H9 (cell line): Measurements from ENCODE around the gene FAAP100. TPM values are rescaled to one million over a fixed set of nuclear protein-coding genes. Genes with fewer than 3 reads are reported as not detected.

Source experiments
- DNase-seq: peaks from one replicate; pipeline ENCODE4 v3.0.0-alpha.2; 2017
- H2AFZ ChIP-seq: one replicate; pipeline ENCODE4 v1.6.1; 2013; ENCODE audit warnings: mild to moderate bottlenecking, low read length, control low read depth, moderate library complexity
- H2AK5ac ChIP-seq: 2 replicates; pipeline ENCODE4 v1.6.1; 2013; ENCODE audit warnings: low read length, control low read depth, mixed read lengths; ENCODE audit not compliant: insufficient read length
- H2BK120ac ChIP-seq: one replicate; pipeline ENCODE4 v1.6.1; 2013; ENCODE audit warnings: low read depth, mild to moderate bottlenecking, low read length, control low read depth, inconsistent platforms; ENCODE audit not compliant: poor library complexity, severe bottlenecking
- H2BK12ac ChIP-seq: 2 replicates; pipeline ENCODE4 v1.6.1; 2013; ENCODE audit warnings: low read length, control low read depth, mixed read lengths, low read depth; ENCODE audit not compliant: insufficient read length
- H2BK15ac ChIP-seq: 2 replicates; pipeline ENCODE4 v1.6.1; 2013; ENCODE audit warnings: low read depth, low read length, control low read depth
- H2BK20ac ChIP-seq: one replicate; pipeline ENCODE4 v1.6.1; 2013; ENCODE audit warnings: low read depth, mild to moderate bottlenecking, low read length, control low read depth, inconsistent platforms; ENCODE audit not compliant: poor library complexity, severe bottlenecking
- H2BK5ac ChIP-seq: 2 replicates; pipeline ENCODE4 v1.6.1; 2013; ENCODE audit warnings: low read length, control low read depth, mixed read lengths; ENCODE audit not compliant: insufficient read length
- H3K14ac ChIP-seq: 2 replicates; pipeline ENCODE4 v1.6.1; 2013; ENCODE audit warnings: low read length, control low read depth; ENCODE audit not compliant: insufficient read depth
- H3K18ac ChIP-seq: 2 replicates; pipeline ENCODE4 v1.6.1; 2013; ENCODE audit warnings: low read depth, mild to moderate bottlenecking, mixed read lengths, low read length, control low read depth; ENCODE audit not compliant: insufficient read length
- H3K23ac ChIP-seq: 2 replicates; pipeline ENCODE4 v1.6.1; 2013; ENCODE audit warnings: low read length, control low read depth, mixed read lengths, low read depth; ENCODE audit not compliant: insufficient read length
- H3K23me2 ChIP-seq: 2 replicates; pipeline ENCODE4 v1.6.1; 2013; ENCODE audit warnings: low read depth, mild to moderate bottlenecking, mixed read lengths, low read length, control low read depth; ENCODE audit not compliant: insufficient read length, poor library complexity, severe bottlenecking
- H3K27ac ChIP-seq: 2 replicates; pipeline ENCODE4 v1.5.1; 2013; ENCODE audit warnings: low read length, control low read depth, mixed read lengths, low read depth; ENCODE audit not compliant: insufficient read length
- H3K27me3 ChIP-seq: 2 replicates; pipeline ENCODE4 v1.6.1; 2013; ENCODE audit warnings: low read length, control low read depth, inconsistent platforms; ENCODE audit not compliant: insufficient read depth
- H3K4ac ChIP-seq: 2 replicates; pipeline ENCODE4 v1.6.1; 2013; ENCODE audit warnings: low read depth, mild to moderate bottlenecking, control low read depth, inconsistent platforms, low read length, moderate library complexity
- H3K4me1 ChIP-seq: 2 replicates; pipeline ENCODE4 v1.6.1; 2013; ENCODE audit warnings: low read length, control low read depth, inconsistent platforms; ENCODE audit not compliant: insufficient read depth
- H3K4me2 ChIP-seq: 2 replicates; pipeline ENCODE4 v1.6.1; 2013; ENCODE audit warnings: low read length, control low read depth, mixed read lengths; ENCODE audit not compliant: insufficient read length, insufficient read depth
- H3K56ac ChIP-seq: 2 replicates; pipeline ENCODE4 v1.6.1; 2013; ENCODE audit warnings: low read depth, mild to moderate bottlenecking, mixed read lengths, low read length, control low read depth; ENCODE audit not compliant: insufficient read length
- H3K79me1 ChIP-seq: 2 replicates; pipeline ENCODE4 v1.6.1; 2013; ENCODE audit warnings: low read depth, mild to moderate bottlenecking, moderate library complexity, low read length, control low read depth, inconsistent platforms; ENCODE audit not compliant: insufficient read depth, poor library complexity, severe bottlenecking
- H3K79me2 ChIP-seq: 2 replicates; pipeline ENCODE4 v1.6.1; 2013; ENCODE audit warnings: low read length, control low read depth, inconsistent platforms; ENCODE audit not compliant: insufficient read depth
- H3K9ac ChIP-seq: 2 replicates; pipeline ENCODE4 v1.6.1; 2013; ENCODE audit warnings: low read length, control low read depth, mixed read lengths; ENCODE audit not compliant: insufficient read length; ENCODE audit errors: extremely low read depth
- H3K9me3 ChIP-seq: one replicate; pipeline ENCODE4 v1.6.1; 2013; ENCODE audit warnings: low read depth, low read length, inconsistent platforms; ENCODE audit not compliant: control insufficient read depth
- H3T11ph ChIP-seq: one replicate; pipeline ENCODE4 v1.6.1; 2013; ENCODE audit warnings: mild to moderate bottlenecking, low read length, control low read depth, inconsistent platforms
- H4K20me1 ChIP-seq: one replicate; pipeline ENCODE4 v1.6.1; 2013; ENCODE audit not compliant: control insufficient read depth, insufficient read length, insufficient read depth
- H4K5ac ChIP-seq: 2 replicates; pipeline ENCODE4 v1.6.1; 2013; ENCODE audit warnings: low read depth, mild to moderate bottlenecking, mixed read lengths, low read length, control low read depth; ENCODE audit not compliant: insufficient read length
- H4K8ac ChIP-seq: replicated peaks from 2 replicates; pipeline ENCODE4 v1.6.1; 2013; ENCODE audit warnings: low read length, control low read depth, mixed read lengths, low read depth; ENCODE audit not compliant: insufficient read length
- H4K91ac ChIP-seq: 2 replicates; pipeline ENCODE4 v1.6.1; 2013; ENCODE audit warnings: low read depth, mild to moderate bottlenecking, moderate library complexity, mixed read lengths, low read length, control low read depth; ENCODE audit not compliant: insufficient read length
- H3K27ac Mint-ChIP-seq, 3 experiments: 2 replicates in 2 of 3; 3 replicates in 1 of 3; pipeline ENCODE4 v1.8.0; 2020 to 2021; ENCODE audit warnings: mixed read lengths in 3 of 3, mild to moderate bottlenecking in 1 of 3, moderate library complexity in 1 of 3
- H3K27me3 Mint-ChIP-seq: 2 replicates; pipeline ENCODE4 v1.8.0; 2021; ENCODE audit warnings: low read depth, mild to moderate bottlenecking, moderate library complexity, mixed read lengths
- H3K36me3 Mint-ChIP-seq, 3 experiments: 2 replicates in 2 of 3; 3 replicates in 1 of 3; pipeline ENCODE4 v1.8.0; 2020 to 2021; ENCODE audit warnings: low read depth in 3 of 3, mixed read lengths in 3 of 3; ENCODE audit not compliant: insufficient read depth in 1 of 3
- H3K4me1 Mint-ChIP-seq, 2 experiments: 2 replicates each; pipeline ENCODE4 v1.8.0; 2020; ENCODE audit warnings: mixed read lengths in 2 of 2
- H3K4me3 Mint-ChIP-seq, 2 experiments: 2 replicates in 1 of 2; 3 replicates in 1 of 2; pipeline ENCODE4 v1.8.0; 2020 to 2021; ENCODE audit warnings: mild to moderate bottlenecking in 2 of 2, mixed read lengths in 2 of 2, moderate library complexity in 1 of 2
- H3K9me3 Mint-ChIP-seq, 2 experiments: 2 replicates in 1 of 2; 3 replicates in 1 of 2; pipeline ENCODE4 v1.8.0; 2020; ENCODE audit warnings: mild to moderate bottlenecking in 2 of 2, mixed read lengths in 2 of 2, moderate library complexity in 1 of 2
- CTCF ChIP-seq: fragments of 200-600 bp; sonication (generic); conservative IDR thresholded peaks from 3 replicates; pipeline ENCODE4 v1.8.0; 2021; ENCODE audit warnings: antibody characterized with exemption, mild to moderate bottlenecking
- WGBS: extraction: QIAGEN DNeasy Blood & Tissue Kit; methylation state at CpG from one replicate; pipeline ENCODE4 v1.1.7; 2013; ENCODE audit warnings: missing lambda C conversion rate, low lambda C conversion rate, mixed read lengths; ENCODE audit not compliant: insufficient read length; ENCODE audit errors: extremely low coverage; 5-methylcytosine and 5-hydroxymethylcytosine counted together
- total RNA-seq: library from RNA; stranded (reverse); gene quantifications from 2 replicates; pipeline ENCODE4 v1.2.1, GENCODE V29; 2021

Gene FAAP100
- total RNA-seq, 1 experiment from 2014 or later = 54.0 TPM

GRCh38 chr17:81551458-81552243, 502 bp downstream of the FAAP100 start:
- H3K79me2 ChIP-seq = peaks cover 2% of the 10 kb centered on the region; the same call in 1 of the 2 replicates
- no peak overlapping the region for H2BK15ac ChIP-seq
- H3K4ac ChIP-seq = no peak overlapping the region
- peak overlapping the region; percentile 84 to 90 for H3K4me3 Mint-ChIP-seq
- H4K91ac ChIP-seq = no peak overlapping the region
- no peak overlapping the region for H2AFZ ChIP-seq
- H2AK5ac ChIP-seq = no peak overlapping the region
- peaks cover 3% of the 10 kb centered on the region; the same call in 1 of the 2 replicates for H3K4me1 ChIP-seq
- no peak overlapping the region for H3K18ac ChIP-seq
- H3K27me3 Mint-ChIP-seq = no peaks in the 10 kb centered on the region
- no peaks in the 10 kb centered on the region for H4K20me1 ChIP-seq
- peaks cover 5% of the 10 kb centered on the region for H3K79me1 ChIP-seq
- H3K4me1 Mint-ChIP-seq = peaks cover 16% of the 10 kb centered on the region in 2 experiments
- H3K9me3 ChIP-seq = no peaks in the 10 kb centered on the region
- H3K9ac ChIP-seq = peak overlapping the region; percentile 18
- no peak for DNase-seq
- TF ChIP-seq CTCF = no peak
- H3K36me3 Mint-ChIP-seq = peaks cover 13 to 48% (median 39%) of the 10 kb centered on the region in 3 experiments; a peak in 6 of 7 replicates
- H2BK120ac ChIP-seq = no peak overlapping the region
- H3K23ac ChIP-seq = no peak overlapping the region
- H3K9me3 Mint-ChIP-seq = no peaks in the 10 kb centered on the region; a peak in 1 of 5 replicates
- H2BK12ac ChIP-seq = no peak overlapping the region
- H3K27me3 ChIP-seq = no peaks in the 10 kb centered on the region
- no peak overlapping the region for H3K56ac ChIP-seq
- H2BK20ac ChIP-seq = no peak overlapping the region
- WGBS = no CpG with 5 or more reads among the region's 69 CpGs
- no peak overlapping the region for H3T11ph ChIP-seq
- no peak overlapping the region for H3K27ac ChIP-seq
- peak overlapping the region; percentile 18 for H3K14ac ChIP-seq
- peak overlapping the region in 1 of 3 experiments; percentile 86; a peak in 2 of 7 replicates for H3K27ac Mint-ChIP-seq
- no peak overlapping the region for H4K8ac ChIP-seq
- H3K4me2 ChIP-seq = peak overlapping the region; percentile 39
- H3K23me2 ChIP-seq = peaks cover 10% of the 10 kb centered on the region
- H2BK5ac ChIP-seq = no peak overlapping the region
- H4K5ac ChIP-seq = no peak overlapping the region
